ENCODE measurements around the gene RAD51B. TPM values are rescaled to one million over a fixed set of nuclear protein-coding genes. Genes with fewer than 3 reads are reported as not detected.
A peak's percentile ranks its signal among the peaks of the same experiment; 100 is the strongest.

RAD51B gene
- total and polyA plus RNA-seq, 2 donors (not counting 1 experiment from before 2014, with no cell fraction given) = 4.6 to 16.3 TPM

DNA sequence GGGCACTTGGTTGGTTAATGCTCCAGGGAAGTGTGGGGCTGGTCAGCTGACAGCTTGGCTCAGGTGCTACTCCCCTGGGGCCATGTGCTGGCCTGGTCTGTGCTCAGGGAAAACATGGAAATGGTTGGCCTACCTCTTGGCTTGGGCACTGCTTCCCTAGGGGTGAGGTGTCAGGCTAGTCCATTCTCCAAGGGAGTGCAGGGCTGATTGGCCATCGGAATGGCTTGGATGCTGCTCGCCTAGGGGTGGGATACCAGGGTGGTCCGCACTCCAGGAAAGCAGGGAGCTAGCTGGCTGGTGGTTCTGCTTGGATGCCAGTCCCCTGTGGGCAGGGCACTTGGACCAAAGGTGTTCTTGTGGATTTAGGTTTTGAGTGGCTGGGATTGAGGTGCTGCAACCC lies 245.7 kb downstream of the RAD51B start:
- H3K79me2 ChIP-seq (ENCODE audit: control insufficient read depth, insufficient read depth, low read length) = no peaks in the 10 kb centered on the region
- H3K27me3 ChIP-seq (ENCODE audit: control insufficient read depth, insufficient read depth, low read length) = no peaks in the 10 kb centered on the region
- H3K27ac ChIP-seq (ENCODE audit: insufficient read depth, low read length) = no peak overlapping the region
- no peaks in the 10 kb centered on the region for H3K36me3 ChIP-seq (ENCODE audit: control insufficient read depth, insufficient read depth, low read length)
- H3K9ac ChIP-seq (ENCODE audit: insufficient read depth, low read length) = no peak overlapping the region
- no peak overlapping the region for H3K4me3 ChIP-seq (replicated peaks in 1 of 4; ENCODE audit: control extremely low read depth in 1 of 4, insufficient read depth in 1 of 4, low read depth in 3 of 4, low read length in 4 of 4)
- no peaks in the 10 kb centered on the region for H4K20me1 ChIP-seq (ENCODE audit: control insufficient read depth, extremely low read depth, insufficient read depth, low read length)
- TF ChIP-seq, protein P1, sequence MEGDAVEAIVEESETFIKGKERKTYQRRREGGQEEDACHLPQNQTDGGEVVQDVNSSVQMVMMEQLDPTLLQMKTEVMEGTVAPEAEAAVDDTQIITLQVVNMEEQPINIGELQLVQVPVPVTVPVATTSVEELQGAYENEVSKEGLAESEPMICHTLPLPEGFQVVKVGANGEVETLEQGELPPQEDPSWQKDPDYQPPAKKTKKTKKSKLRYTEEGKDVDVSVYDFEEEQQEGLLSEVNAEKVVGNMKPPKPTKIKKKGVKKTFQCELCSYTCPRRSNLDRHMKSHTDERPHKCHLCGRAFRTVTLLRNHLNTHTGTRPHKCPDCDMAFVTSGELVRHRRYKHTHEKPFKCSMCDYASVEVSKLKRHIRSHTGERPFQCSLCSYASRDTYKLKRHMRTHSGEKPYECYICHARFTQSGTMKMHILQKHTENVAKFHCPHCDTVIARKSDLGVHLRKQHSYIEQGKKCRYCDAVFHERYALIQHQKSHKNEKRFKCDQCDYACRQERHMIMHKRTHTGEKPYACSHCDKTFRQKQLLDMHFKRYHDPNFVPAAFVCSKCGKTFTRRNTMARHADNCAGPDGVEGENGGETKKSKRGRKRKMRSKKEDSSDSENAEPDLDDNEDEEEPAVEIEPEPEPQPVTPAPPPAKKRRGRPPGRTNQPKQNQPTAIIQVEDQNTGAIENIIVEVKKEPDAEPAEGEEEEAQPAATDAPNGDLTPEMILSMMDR (conservative IDR thresholded peaks at IDR 0.05 in 1 of 2, IDR thresholded peaks at IDR 0.05 in 1 of 2; ENCODE audit: low read depth in 1 of 2, low read length in 2 of 2) = no peak
- TF ChIP-seq EZH2 (IDR thresholded peaks at IDR 0.05; ENCODE audit: low read length, missing control alignments) = no peak
- H3K4me1 ChIP-seq (ENCODE audit: control insufficient read depth, extremely low read depth, insufficient read depth, low read length) = no peaks in the 10 kb centered on the region
- no peaks in the 10 kb centered on the region for H3K9me3 ChIP-seq (ENCODE audit: control insufficient read depth, insufficient read depth, low read depth, low read length)
- no peak overlapping the region for H3K4me2 ChIP-seq (ENCODE audit: extremely low read depth, insufficient read depth, low read length)
- no peak for DNase-seq (ENCODE audit: low read depth in 2 of 2)
- H2AFZ ChIP-seq (ENCODE audit: low read length) = no peak overlapping the region

GRCh38 chr14:68074765-68075381 lies 255.3 kb downstream of the RAD51B start:
- Histone ChIP-seq H3K9me3 (ENCODE audit: control insufficient read depth, insufficient read depth, low read depth, low read length) (no peaks in the 10 kb centered on the region), H3K36me3 (ENCODE audit: control insufficient read depth, insufficient read depth, low read length) (no peaks in the 10 kb centered on the region), H3K27ac (ENCODE audit: insufficient read depth, low read length) (no peak overlapping the region), H3K27me3 (ENCODE audit: control insufficient read depth, insufficient read depth, low read length) (no peaks in the 10 kb centered on the region), H3K4me3 (replicated peaks in 1 of 4; ENCODE audit: control extremely low read depth in 1 of 4, insufficient read depth in 1 of 4, low read depth in 3 of 4, low read length in 4 of 4) (no peak overlapping the region), H4K20me1 (ENCODE audit: control insufficient read depth, extremely low read depth, insufficient read depth, low read length) (no peaks in the 10 kb centered on the region), H3K4me1 (ENCODE audit: control insufficient read depth, extremely low read depth, insufficient read depth, low read length) (no peaks in the 10 kb centered on the region), H3K79me2 (ENCODE audit: control insufficient read depth, insufficient read depth, low read length) (no peaks in the 10 kb centered on the region), H3K4me2 (ENCODE audit: extremely low read depth, insufficient read depth, low read length) (no peak overlapping the region), H3K9ac (ENCODE audit: insufficient read depth, low read length) (no peak overlapping the region), H2AFZ (ENCODE audit: low read length) (no peak overlapping the region)
- TF ChIP-seq, protein P1 (conservative IDR thresholded peaks at IDR 0.05 in 1 of 2, IDR thresholded peaks at IDR 0.05 in 1 of 2; ENCODE audit: low read depth in 1 of 2, low read length in 2 of 2) = no peak
- TF ChIP-seq EZH2 (IDR thresholded peaks at IDR 0.05; ENCODE audit: low read length, missing control alignments) = no peak
- peak; percentile 8 to 14 for DNase-seq (ENCODE audit: low read depth in 2 of 2)

DNA sequence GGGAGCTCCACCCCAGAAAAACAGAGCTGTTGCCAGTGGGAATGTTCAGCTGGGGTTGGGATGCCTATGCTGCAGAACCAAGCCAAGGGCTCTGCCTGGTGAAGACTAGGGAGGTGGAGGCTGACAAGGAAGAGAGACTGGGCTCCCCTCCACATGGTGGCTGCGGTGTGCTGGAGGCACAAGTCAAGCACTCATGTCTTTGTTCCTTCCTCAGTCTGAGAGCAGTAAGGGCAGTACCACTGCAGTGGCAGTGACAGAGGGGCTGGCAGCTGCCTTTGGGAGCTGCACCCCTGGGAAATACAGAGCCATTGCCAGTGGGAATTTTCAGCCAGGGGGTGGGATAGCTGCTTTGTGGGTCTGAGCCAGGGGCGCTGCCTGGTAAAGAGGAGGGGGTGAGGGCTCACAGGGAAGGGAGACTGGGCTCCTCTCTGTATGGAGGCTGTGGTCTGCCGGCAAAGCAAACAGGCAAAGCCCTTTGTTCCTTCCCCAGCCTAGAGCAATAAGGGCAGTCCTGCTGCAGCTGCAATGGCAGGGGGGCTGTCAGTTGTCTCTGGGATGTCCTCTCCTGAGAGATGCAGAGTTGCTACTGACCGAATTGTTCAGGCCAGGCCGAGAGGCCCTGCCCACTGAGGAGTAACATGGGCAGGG lies 255.9 kb downstream of the RAD51B start:
- H3K4me3 ChIP-seq (replicated peaks in 1 of 4; ENCODE audit: control extremely low read depth in 1 of 4, insufficient read depth in 1 of 4, low read depth in 3 of 4, low read length in 4 of 4) = no peak overlapping the region
- no peaks in the 10 kb centered on the region for H3K9me3 ChIP-seq (ENCODE audit: control insufficient read depth, insufficient read depth, low read depth, low read length)
- no peak overlapping the region for H3K9ac ChIP-seq (ENCODE audit: insufficient read depth, low read length)
- H4K20me1 ChIP-seq (ENCODE audit: control insufficient read depth, extremely low read depth, insufficient read depth, low read length) = no peaks in the 10 kb centered on the region
- DNase-seq (ENCODE audit: low read depth in 2 of 2) = no peak
- H3K4me1 ChIP-seq (ENCODE audit: control insufficient read depth, extremely low read depth, insufficient read depth, low read length) = no peaks in the 10 kb centered on the region
- H3K4me2 ChIP-seq (ENCODE audit: extremely low read depth, insufficient read depth, low read length) = no peak overlapping the region
- no peaks in the 10 kb centered on the region for H3K27me3 ChIP-seq (ENCODE audit: control insufficient read depth, insufficient read depth, low read length)
- H3K79me2 ChIP-seq (ENCODE audit: control insufficient read depth, insufficient read depth, low read length) = no peaks in the 10 kb centered on the region
- no peak overlapping the region for H3K27ac ChIP-seq (ENCODE audit: insufficient read depth, low read length)
- no peaks in the 10 kb centered on the region for H3K36me3 ChIP-seq (ENCODE audit: control insufficient read depth, insufficient read depth, low read length)
- H2AFZ ChIP-seq (ENCODE audit: low read length) = no peak overlapping the region
- TF ChIP-seq, protein P1 (conservative IDR thresholded peaks at IDR 0.05 in 1 of 2, IDR thresholded peaks at IDR 0.05 in 1 of 2; ENCODE audit: low read depth in 1 of 2, low read length in 2 of 2) = no peak
- TF ChIP-seq EZH2 (IDR thresholded peaks at IDR 0.05; ENCODE audit: low read length, missing control alignments) = no peak
